HG03571 (cell line): ENCODE results near the gene ADGRV1.
"Not testable (repeated sequence)": the region's sequence is repeated elsewhere in the genome, so short reads cannot be mapped to it uniquely, and the experiment has no call there.

Source experiments
- ATAC-seq: cut with Tn5 transposase; IDR thresholded peaks from one replicate; pipeline ENCODE4 v1.9.1; 2021; ENCODE audit not compliant: unreplicated experiment

ADGRV1 gene

DNA sequence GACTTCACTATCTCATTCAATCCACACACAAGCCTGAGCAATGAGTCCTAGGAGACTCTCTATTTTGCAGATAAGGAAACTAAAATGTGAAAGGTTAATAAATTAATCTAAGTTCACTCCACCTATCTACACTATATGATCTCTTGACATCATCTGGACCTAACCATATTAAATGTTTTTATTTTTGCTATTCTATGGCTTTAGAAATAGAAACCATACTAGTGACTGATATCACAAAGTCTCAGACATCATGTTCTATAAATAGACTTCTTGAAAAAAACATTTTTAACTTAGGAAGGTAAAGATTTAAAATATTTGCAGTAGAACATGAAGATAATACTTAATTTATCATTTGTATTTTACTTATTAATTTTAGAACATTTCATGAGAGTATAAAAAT, 9.4 kb upstream of the ADGRV1 start:
- no peak for ATAC-seq

DNA sequence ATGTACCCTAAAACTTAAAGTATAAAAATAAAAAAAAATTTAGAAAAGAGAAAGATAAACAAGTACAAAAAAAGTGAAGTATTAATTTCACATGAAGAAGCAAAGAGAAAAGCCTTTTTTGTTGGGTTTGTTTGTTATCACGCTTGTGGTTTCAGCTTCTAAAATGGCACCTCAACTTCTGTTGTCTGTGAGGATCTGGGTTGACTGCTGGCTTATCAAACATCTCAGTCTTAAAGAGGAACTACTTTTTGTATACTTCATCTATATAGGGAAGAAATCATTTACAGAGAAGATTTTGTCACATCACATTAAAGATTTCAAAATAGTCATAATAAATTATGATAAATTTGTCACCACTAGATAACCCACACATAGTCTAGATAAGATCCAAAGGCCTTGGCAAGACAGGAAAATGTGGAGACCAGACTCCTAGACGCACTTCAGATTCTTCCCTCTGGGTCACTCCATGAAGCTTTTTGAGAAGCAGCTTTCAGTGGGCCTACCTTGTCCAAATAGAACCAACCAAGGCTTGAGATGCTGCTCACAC, 8.8 kb upstream of the ADGRV1 start:
- no peak for ATAC-seq

DNA sequence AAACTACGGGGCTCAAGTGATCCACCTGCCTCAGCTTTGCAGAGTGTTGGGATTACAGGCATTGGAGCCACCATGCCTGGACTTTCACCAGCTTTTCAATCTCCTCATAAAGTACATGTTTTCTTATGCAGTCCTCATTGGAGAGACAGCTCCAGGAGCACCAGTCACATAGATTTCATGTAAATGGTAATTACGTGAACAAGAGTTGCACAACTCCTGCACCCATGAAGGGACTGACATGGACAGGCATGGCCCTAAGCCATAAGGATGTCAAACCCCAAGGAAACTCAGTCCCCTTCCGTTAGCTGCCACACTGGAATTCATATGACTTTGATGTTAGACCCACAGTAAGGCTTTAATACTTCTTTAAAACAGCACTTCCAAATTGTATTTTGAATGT, 7.6 kb upstream of the ADGRV1 start:
- no peak for ATAC-seq

DNA sequence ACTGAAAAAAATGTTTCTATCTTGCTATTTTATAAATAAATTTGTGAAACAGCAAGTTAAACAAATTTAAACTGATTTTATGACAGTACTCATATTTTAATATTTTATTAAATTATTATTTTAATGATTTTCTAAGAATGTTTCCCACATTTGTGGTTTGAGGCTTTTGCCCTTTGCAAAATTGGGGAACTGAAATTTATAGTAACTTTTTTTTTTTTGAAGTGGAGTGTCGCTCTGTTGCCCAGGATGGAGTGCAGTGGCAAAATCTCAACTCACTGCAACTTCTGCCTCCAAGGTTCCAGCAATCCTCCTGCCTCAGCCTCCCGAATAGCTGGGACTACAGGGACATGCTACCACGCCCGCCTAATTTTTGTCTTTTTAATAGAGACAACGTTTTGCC, 7.2 kb upstream of the ADGRV1 start:
- ATAC-seq: no peak

DNA sequence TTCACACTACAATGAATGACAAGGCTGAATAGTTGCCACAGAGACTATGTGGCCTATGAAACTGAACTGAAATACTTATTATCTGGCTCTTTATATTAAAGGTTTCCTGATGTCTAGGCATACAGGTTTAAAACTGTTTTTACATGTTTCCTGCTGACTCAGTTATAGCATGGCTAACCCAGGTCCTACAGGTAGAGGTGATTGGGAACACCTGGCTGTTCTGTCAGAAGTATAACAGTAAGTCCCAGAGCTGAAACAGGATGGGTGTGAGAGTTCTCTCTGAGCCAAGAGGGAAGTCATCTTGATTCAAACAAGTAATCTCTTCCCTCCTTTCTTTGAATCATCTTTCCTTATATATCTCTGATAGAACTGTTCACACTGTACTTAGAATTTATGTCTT, 4.9 kb upstream of the ADGRV1 start:
- ATAC-seq: no peak

DNA sequence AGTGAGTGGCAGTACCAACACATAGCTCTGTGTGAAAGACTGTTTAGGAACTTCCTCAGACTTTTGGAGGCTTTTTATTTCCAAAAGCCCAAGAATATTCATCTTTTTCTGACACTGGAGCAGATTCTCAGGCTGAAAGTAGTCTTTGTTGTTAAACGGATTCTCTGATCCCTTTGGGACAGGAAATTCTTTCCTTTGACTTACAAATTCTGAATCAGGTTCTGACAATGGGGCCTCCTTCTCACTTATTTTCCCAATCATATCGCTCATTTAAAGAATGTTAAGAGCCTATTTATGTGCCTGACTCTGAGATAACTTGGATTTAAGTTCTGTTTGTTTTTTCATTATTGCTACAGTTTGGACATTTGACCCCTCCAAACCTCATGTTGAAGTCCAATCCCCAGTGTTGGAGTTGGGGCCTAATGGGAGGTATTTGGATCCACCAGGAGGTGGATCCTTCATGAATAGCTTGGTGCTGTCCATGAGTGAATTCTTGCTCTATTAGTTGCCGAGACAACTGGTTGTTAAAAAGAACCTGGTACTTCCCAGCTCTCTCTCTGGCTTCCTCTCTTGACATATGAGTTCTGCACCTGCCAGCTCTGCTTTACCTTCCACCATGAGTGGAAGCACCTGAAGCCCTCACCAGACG, 4.1 kb upstream of the ADGRV1 start:
- ATAC-seq: no peak

DNA sequence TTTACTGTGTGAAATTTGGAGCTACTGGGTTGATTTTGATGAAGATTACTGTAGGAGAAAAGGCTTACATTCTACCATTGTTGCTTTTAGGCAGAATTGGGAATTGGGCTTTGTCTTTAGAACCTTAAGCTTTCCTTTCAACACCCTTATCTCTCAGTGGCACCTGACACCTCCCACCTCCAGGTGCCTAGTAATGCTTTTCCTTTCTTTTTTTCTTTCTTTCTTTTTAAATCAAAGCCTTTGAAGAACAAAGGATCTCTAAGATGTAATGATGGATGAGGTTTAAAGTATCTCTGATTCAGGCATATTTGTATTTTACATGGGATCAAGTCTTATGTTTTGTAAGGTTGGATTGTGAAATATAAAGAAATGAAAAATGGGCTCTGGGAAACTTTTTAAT, 2.9 kb upstream of the ADGRV1 start:
- no peak for ATAC-seq

DNA sequence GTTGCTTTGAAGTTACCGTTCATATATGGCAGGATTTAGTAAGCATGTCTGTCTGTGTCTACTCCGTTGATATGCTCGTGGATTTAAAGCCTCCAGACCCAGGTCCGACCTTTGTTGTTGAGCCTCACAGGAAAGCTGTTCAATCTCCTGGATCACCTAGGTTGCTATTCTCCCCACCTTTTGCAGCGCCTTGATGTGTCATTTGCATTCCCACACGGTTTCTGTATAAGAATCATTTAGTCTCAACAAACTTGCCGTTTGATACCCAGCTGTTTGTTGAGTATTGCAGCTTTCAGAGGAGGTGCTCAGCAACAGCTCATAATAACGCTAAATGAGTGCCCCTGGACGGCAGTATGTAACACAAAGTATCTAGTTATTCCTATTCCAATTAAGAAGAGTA, 1.2 kb upstream of the ADGRV1 start:
- ATAC-seq: no peak

DNA sequence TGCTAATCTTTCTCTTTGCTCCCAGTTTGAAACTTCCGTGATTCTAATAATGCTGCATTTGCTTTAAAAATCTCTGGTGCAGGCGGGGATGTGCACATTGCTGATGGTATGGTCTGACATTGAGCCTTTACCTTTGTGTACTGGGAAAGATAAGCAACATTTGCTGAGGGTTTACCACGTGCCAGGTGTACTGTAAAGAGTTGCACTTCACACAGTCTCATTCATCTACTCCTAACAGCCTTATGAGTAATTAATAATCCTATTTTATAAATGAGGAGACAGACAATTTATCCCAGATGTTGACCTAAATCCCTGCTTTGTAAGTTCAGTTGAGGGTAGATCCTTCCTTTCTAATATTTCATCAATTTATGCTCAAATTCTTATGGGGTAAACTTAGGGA, 726 bp upstream of the ADGRV1 start:
- ATAC-seq: no peak

DNA sequence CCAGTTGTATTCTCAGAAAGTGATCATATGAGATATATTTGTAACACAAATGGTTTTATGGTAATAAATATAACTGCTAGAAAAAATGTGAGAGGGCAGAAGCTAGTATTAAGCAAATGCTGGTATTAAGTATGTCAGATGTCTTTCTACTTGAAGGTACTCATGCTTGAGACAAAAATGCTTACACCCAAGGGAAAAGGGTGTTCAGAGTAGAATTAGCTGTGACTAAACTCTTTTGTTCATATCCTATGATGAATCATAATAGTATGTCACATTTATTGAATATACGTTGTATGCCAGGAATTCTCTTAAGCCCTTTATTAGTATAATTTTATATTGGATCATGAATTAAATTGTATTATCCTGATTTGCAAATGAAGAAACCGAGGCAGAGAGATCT, 2.2 kb downstream of the ADGRV1 start:
- no peak for ATAC-seq

DNA sequence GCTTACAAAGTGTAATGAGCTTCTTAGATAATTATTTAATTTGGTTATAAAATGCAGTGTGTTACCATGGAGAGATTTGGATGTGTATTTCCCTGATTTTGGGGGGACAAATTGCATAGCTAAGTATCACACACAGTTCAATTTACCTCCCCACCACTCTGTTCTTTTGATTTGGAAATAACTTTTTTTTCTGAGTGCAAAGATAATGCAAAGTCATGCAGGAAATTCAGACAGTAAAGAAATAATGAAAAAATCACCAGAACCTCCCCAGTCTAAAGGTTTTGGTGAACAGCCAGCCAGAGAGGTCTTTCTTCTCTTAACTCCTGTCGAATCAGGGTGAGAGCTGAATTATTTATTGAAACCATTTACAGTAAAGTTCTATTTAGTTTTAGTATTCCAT, 3.2 kb downstream of the ADGRV1 start:
- ATAC-seq: no peak

DNA sequence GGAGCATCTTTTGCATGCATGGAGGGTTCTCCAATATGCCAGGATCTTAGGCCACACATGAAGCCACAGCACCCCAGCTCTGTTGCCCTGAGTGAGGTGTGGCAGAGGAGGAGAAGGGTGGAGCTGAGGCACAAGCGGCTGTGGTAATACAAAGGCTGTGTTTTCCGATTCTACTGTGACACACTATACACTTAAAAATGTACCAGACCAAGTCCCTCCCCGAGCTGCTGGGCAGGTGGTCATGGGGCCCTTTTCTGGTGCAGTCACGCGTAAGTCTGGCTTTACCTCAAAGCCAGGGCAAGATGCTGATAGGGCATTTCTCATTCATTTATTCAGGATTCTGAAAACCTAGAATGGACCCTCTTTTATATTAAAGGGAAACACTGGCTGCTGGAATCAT, 3.7 kb downstream of the ADGRV1 start:
- ATAC-seq: no peak

DNA sequence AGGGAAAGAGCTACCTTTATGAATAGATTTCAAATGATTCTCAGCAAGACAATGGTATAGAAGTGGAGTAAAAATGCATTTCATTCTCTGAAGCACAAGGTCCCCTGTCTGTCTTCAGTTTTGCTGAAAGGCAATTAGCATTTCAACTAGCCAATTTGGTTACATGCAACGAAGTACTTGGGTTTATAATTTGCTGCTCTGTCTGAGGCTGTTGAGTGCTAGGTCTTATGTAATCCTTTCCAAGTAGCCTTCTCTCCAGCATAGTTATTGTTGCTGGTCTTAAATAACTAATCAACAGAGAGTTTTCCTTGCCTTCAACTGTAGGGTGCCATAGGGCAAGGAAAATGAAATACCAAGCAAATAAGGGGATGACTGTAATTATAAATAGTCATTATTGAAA, 4.5 kb downstream of the ADGRV1 start:
- ATAC-seq: no peak

DNA sequence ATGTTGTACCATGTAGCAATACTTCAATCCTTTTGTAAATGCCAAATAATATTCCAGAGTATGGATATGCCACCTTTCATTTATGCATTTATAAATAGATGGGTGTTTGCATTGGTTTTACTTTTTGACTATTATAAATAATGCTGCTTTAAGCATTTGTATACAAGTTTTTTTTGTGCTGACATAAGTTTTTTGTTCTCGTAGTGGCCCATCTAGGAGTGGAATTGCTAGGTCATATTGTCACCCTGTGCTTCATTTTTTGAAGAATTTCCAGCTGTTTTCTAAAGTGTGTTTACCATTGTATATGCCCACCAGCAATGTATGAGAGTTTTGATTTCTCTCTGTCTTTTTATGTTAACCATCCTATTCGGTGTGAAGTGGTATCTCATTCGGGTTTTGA, 6.9 kb downstream of the ADGRV1 start:
- ATAC-seq: no peak

DNA sequence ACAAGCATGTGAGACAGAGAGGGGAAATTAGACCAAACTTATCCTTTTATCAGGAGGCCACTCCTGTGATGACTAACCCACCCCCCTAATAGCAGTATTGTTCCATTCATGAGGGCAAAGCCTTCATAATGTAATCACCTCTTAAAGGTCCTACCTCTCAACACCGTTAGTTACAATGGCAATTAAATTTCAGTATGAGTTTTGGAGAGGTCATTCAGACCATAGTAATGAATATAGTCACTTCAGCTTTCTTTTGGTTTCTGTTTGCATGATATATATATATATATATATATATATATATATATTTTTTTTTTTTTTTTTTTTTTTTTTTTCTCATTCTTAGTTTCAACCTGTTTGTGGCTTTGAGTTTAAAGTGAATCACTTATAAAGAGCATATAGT, 10.5 kb downstream of the ADGRV1 start:
- ATAC-seq: no peak

DNA sequence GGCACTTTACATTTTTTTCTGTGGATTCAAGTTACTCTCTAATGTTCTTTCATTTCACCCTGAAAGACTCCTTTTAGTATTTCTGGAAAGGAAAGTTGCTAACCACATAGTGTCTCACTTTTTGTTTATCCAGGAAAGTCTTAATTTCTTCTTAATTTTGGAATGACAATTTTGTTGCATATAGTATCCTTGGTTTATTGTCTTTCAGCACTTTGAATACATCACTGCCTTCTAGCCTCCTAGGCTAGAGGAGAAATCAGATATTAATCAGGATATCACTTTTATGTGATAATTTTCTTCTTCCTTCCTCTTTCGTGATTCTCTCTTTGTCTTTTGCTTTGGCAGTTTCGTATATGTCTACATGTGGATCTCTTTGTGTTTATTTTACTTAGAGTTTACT, 11.4 kb downstream of the ADGRV1 start:
- ATAC-seq: no peak

DNA sequence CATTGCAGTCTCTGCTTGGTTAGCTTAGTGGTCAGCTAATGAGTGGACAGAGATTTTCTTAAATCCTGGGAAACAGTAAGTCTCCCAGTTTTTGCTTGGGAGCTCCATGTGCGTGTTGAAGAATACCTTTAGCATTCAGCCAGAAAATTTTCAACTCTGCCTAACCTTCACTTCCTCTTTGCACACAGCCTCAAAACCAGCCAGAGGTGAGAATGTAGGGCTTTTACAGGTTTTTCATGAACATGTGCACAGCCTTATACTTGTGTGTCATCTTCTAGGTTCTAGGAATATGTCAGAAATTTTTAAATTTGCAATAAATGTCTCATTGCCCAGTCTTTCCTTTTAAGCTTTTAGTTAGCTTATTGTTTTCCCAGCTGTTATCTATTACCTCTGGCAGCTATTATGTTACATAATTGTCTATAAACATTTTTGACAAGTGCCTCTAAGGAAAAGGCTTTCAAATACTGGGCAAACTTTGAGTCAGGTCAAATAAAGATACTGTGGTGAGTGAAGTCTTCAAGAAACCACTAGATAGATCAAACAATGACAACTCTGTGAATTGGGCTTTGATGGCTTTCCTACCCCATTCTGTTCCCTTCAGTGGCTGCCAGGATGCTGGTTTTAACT, 12.7 kb downstream of the ADGRV1 start:
- no peak for ATAC-seq

DNA sequence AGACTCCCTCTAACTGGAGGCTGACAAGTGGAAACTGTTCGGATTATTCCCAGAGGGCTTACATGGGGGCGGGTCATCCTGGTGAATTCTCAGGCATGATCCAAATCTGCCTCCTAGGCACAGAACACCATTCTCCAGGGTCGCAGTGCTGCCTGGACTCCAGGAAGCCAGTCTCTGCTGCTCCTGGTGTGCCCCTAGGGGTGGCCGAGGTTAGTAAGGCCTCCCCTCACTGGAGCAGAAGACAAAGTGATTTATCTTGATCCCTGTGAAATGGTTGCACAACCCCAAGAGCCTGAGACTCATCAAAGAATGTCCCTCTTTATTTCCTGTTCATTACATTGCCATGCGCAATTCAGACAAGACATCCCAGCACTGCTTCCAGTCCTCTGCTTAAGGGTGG, 17.1 kb downstream of the ADGRV1 start:
- no peak for ATAC-seq

DNA sequence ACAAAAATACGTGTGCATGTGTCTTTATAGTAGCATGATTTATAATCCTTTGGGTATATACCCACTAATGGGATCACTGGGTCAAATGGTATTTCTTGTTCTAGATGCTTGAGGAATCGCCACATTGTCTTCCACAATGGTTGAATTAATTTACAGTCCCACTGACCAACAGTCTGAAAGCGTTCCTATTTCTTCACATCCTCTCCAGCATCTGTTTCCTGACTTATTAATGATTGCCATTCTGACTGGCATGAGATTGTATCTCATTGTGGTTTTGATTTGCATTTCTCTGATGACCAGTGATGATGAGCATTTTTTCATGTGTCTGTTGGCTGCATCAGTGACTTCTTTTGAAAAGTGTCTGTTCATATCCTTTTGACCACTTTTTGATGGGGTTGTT, 18.0 kb downstream of the ADGRV1 start:
- not testable (repeated sequence) for ATAC-seq

DNA sequence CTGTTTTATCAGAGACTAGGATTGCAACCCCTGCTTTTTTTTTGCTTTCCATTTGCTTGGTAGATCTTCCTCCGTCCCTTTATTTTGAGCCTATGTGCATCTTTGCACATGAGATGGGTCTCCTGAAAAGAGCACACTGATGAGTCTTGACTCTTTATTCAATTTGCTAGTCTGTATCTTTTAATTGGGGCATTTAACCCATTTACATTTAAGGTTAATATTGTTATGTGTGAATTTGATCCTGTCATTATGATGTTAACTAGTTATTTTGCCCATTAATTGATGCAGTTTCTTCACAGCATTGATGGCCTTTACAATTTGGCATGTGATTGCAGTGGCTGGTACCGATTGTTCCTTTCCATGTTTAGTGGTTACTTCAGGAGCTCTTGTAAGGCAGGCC, 21.3 kb downstream of the ADGRV1 start:
- not testable (repeated sequence) for ATAC-seq

DNA sequence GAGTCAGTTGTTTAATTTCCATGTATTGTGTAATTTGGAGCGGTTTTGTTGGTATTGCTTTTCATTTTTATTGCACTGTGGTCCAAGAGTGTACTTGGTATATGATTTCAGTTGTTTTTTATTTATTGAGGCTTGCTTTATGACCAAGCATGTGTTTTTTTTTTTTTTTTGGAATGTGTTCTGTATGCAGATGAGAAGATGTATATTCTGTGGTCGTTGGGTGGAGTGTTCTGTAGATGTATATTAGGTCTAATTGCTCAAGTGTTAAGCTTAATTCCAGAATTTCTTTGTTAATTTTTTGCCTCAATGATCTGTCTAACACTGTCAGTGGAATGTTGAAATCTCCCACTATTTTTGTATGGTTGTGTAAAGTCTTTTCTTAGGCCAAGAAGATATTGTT, 23.4 kb downstream of the ADGRV1 start:
- ATAC-seq: no peak

DNA sequence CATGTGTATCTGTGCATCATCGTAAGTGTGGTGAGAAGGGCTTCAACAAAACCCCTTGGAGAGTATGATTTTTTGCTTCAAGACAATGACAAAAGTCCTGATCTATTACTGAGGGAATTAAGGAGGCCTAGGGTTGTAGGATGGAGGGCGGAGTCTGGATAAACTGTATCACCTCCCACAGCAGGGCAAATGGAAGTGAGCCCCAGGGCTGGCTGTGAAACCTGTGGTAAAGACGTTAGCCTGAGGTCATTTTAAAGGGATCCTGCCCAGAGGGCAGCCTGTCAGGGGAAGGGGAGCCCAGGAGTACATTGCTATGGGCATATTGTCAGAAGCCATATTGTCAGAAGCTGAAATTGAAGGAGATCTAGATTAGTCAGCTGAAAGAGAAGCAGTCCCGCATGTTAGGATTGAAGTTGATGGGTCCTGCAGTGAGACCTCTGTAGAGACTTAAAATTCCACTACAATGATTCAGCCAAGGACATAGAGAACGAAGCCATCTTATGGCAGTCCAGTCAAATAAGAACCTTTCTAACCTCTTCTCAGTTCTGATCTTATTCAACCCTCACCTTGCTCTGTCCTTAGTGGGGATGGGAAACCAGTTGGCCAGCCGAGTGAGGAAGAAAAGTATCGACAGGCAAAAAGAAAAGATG, 26.9 kb downstream of the ADGRV1 start:
- ATAC-seq: no peak
